OCI-M2 (cell line): ENCODE measurements around the gene ACTR1B.
A peak's percentile ranks its signal among the peaks of the same experiment; 100 is the strongest.
"Not testable (repeated sequence)": the region's sequence is repeated elsewhere in the genome, so short reads cannot be mapped to it uniquely, and the experiment has no call there.

Source experiments
- DNase-seq: peaks from one replicate; lab custom pipeline; 2025; ENCODE audit not compliant: unreplicated experiment; lab: John Stamatoyannopoulos, UW

ACTR1B gene

GRCh38 chr2:97663962-97664635 is at the start of gene ACTR1B:
TSS of gene ACTR1B (minus strand) at chr2:97664044. CDS start at chr2:97663890, 154 bp downstream.
- DNase-seq = peak; percentile 61

DNA sequence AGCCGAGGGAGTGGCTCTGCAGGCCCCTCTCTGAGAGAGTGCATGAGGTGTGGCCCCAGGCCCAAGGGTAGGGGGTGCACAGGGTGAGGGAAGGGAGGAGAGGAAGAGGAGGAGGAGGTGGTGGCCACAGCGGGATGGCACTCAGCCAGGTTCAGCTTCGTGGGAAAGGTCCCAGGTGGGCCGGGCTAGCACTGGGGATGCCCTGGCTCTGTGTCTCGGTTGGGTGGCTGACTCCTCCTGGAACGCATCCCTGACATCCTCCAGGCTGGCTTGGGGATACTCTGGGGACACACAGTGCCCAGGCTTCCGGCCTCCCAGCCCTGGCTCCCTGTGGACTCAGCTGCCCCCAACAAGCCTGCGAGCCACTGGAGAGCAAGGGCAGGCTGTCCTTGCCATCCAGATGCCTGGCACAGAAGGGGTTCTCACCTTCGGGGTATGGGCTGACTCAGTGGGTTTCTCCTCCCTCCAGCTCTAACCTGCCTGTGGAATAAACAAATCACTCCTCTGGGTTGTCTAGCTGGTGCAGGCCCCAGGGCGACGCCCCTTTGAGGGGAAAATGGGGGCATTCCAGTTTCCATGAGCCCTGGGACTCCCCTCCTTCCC is 49.0 kb upstream of the ACTR1B start:
- DNase-seq = no peak

- DNase-seq = not testable (repeated sequence)
These were observed 48.3 kb upstream of the ACTR1B start for GRCh38 chr2:97712175-97712574.

- no peak for DNase-seq
These were observed 47.5 kb upstream of the ACTR1B start for GRCh38 chr2:97711394-97711711.

DNA sequence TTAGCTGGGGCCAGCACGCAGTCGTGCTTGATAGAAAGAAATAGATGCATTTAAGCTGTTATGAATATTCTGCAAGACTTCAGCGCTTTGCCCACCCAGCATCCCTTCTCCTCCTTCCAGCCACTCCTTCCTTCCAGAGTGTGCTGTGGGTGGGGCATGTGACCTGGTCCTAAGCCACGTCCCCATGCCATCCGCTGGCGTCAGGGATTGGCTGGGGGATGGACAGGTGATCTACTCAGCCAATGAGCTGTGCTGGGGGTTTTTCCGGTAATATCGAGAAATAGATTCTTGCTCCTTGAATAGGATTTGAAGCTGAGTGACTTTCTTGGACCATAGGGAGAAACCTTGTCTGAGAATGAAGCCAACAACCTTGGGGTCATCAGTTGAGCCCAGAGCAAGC is 44.8 kb upstream of the ACTR1B start:
- no peak for DNase-seq

DNA sequence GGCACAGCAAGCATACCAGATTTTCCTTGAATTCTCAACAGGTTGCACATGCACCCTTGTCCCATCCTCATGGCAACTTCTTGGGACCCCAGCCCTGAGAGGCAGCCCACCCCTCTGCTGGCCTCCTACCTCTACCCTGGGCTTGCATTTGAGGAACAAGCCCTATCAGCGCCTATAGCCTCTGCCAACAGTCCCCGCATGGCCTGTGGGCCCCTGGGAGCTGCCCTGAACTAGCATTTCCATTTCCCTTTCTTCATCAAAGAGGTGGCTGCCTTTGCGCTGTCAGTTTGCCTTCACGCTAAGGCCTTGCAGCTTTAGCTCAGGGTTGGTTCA is 44.2 kb upstream of the ACTR1B start:
- no peak for DNase-seq

- no peak for DNase-seq
These were observed 43.7 kb upstream of the ACTR1B start for GRCh38 chr2:97707362-97708047.

DNA sequence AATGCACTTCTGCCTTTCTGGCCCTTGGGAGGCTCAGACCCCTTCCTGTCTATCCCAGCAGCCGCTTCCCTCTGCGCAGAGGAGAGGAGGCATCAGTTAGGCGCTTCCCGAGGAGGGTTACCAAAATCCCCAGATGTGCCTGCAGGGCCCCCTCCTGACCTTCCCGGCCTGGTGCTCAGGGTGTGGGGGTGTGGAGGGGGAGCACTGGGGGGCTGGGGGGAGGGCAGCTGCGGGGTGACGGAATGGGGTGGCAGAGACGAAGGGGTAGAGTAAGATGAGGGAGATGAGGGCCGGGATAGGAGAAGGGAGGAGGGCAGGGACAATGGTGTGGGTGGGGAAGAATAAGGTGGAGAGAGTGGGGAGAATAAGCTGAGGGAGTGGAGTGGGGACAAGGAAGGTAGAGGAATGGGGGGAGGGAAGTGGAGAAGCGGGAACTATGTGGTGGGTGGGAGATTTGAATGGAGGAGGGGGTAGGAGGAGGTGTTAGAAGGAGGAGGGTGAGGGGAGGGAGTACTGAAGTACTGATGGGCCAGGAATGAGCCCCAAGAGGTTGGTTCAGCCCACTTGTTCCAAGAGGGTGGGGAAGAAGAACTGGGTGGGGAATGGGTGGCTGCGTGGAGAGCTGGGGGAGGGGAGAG is 43.0 kb upstream of the ACTR1B start:
- DNase-seq = no peak

GRCh38 chr2:97706112-97706511 is 42.3 kb upstream of the ACTR1B start:
- DNase-seq = no peak

- DNase-seq = no peak
These were observed 41.1 kb upstream of the ACTR1B start for GRCh38 chr2:97704989-97705388.

- no peak for DNase-seq
These were observed 39.9 kb upstream of the ACTR1B start for GRCh38 chr2:97703741-97704140.

DNA sequence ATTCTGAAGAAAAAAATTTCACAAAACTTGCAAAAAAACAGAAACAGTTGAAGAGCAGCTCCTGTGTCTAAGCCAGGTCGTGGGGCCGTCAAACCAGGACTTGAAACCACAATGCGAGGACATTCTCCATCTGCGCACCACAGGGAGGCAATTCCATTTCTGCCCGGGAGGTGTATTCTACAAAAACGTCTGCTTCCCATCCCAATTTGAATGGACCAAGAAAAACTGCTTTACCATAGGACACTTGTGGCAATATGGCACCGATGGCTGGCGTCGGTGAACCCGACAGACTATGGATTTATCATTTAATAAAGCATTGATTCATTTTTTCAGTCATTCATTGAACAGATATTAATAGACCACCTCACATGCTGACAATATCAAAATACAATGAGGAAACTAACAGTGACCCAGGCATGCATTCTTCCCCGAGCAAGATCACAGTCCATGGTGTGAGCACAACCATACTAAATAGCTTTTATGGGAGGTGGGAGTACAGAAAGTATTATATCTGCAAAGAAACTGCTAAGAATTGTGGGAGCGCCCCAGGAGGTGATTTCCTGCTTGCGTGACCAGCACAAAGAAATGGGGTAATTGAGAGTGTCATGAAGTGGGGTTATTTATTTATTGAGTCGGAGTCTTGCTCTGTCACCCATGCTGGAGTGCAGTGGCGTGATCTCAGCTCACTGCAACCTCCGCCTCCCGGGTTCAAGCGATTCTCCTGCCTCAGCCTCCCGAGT is 39.1 kb upstream of the ACTR1B start:
- DNase-seq = no peak

GRCh38 chr2:97701851-97702465 is 38.1 kb upstream of the ACTR1B start:
- no peak for DNase-seq

DNA sequence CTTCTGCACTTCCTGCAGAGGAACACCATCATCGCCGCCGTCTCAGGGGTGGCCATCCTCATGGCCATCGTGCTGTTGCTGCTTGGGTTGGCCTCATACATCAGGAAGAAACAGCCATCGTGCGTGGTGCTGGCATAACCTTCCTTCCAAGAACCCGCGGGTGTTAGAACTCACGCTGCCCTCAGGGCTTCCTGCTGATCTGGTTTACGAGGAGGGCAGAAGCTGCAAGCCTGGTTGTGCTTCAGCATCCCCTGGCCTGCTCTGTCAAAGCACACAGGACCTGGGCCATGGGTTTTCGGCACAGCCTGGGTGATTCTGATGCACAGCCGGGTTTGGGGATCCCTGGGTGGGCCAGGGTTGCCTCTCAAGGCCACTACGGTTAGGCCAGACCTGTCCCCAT is 37.3 kb upstream of the ACTR1B start:
- DNase-seq = no peak

- DNase-seq = no peak
These were observed 36.1 kb upstream of the ACTR1B start for GRCh38 chr2:97699765-97700444.

DNA sequence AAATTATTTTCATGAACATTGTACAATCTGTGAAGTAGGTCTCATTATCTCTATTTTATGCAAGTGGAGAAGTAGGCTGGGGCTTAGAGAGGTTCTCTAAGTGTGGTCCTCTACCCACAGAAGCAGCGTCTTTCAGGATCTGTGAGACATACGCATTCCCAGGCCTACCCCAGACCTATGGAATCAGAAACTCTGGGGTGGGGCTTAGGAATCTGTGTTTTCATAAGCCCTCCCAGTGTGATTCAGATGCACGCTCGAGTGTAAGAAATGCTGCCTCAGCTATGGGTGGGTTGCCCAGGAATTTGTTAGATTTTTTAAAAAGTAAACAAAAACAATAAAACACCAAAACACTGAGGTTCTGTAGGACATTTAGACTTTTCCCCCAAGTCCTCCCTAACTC is 34.7 kb upstream of the ACTR1B start:
- DNase-seq = no peak

DNA sequence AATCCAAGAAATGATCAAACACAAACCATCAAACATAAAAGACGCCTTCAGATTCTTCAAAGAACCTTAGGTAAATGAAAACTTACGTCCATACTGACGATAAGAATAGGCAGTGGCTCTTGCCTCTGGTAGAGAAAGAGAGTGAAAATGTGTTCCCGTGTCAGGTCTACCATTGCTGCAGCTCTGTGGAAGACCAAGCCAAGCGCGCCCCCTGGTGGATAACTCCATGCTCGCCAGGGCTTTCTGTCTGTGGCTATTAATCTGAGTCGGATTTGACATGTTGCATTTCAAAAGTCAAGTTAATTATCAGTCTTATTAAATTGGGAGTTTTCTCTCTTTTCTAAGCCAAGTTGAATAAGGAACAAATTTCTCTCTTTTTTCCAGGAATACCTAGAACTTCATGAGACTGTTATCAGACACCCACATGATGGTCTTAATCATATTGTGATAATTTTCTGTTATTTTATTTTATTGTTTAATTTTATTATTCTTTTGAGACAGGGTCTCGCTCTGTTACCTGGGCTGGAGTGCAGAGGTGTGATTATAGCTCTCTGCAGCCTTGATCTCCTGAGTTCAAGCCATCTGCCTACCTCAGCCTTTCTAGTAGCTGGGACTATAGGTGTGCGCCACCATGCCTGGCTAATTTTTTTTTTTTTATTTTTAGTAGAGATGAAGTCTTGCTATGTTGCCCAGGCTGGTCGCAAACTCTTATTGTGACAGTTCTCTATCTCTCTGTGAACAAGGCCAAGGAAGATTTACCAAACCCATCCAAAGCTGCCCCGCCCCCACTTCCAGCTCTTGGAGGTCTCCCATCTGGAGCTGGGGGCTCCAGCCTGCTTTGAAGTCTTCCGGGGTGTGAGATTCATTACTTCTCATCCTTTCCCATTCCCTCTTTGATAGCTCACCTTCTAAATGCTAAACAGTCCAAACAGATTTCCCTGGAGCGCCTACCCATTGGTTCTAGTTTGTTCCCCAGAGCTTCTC is 33.7 kb upstream of the ACTR1B start:
- DNase-seq = peak; percentile 72

DNA sequence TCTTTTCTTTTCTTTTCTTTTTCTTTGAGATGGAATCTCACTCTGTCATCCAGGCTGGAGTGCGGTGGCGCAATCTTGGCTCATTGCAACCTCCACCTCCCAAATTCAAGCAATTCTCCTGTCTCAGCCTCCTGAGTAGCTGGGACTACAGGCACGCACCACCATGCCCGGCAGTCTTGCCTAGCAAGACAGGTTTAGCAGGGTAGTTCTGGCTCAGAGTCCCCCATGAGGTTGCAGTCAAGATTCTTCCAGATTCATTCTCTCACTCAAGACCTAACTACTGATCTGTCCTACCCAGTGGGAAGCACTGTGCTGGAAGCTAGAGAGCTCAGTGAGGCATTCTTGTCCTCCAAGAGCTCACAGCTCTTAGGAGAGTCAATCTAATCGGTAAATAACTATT is 31.9 kb upstream of the ACTR1B start:
- DNase-seq = no peak

- DNase-seq = no peak
These were observed 29.6 kb upstream of the ACTR1B start for GRCh38 chr2:97693476-97693875.
